HEK293 (cell line): Measurements from ENCODE around the gene MYOT.

Experiments used
- CTCF ChIP-seq: fragments of 450-650 bp; formaldehyde crosslinking; IDR thresholded peaks from 2 replicates; pipeline ENCODE4 v1.5.1; 2016; ENCODE audit warnings: missing biosample characterization, missing genetic modification characterization
- EGR2 ChIP-seq: fragments of 450-650 bp; formaldehyde crosslinking; IDR thresholded peaks from 2 replicates; pipeline ENCODE4 v1.5.1; 2016; ENCODE audit warnings: low read depth, missing biosample characterization, missing genetic modification characterization
- FEZF1 ChIP-seq: fragments of 450-650 bp; formaldehyde crosslinking; IDR thresholded peaks from 2 replicates; pipeline ENCODE4 v1.5.1; 2016; ENCODE audit warnings: missing biosample characterization, missing genetic modification characterization
- GFI1B ChIP-seq: fragments of 450-650 bp; formaldehyde crosslinking; IDR thresholded peaks from 2 replicates; pipeline ENCODE4 v1.5.1; 2016; ENCODE audit warnings: missing biosample characterization, missing genetic modification characterization
- GLIS2 ChIP-seq: fragments of 450-650 bp; formaldehyde crosslinking; IDR thresholded peaks from 2 replicates; pipeline ENCODE4 v1.5.1; 2016; ENCODE audit warnings: missing biosample characterization, missing genetic modification characterization
- HOXD13 ChIP-seq: sonication (generic); formaldehyde crosslinking; IDR thresholded peaks from 2 replicates; pipeline ENCODE4 v1.8.0; 2022; ENCODE audit warnings: missing genetic modification reagents, borderline replicate concordance
- IKZF3 ChIP-seq: fragments of 450-650 bp; IDR thresholded peaks from 2 replicates; pipeline ENCODE4 v1.5.0; 2018; ENCODE audit warnings: missing biosample characterization, mild to moderate bottlenecking, missing genetic modification characterization, moderate library complexity
- KLF10 ChIP-seq: fragments of 450-650 bp; IDR thresholded peaks from 2 replicates; pipeline ENCODE4 v1.5.1; 2018; ENCODE audit warnings: missing biosample characterization, mild to moderate bottlenecking, missing genetic modification characterization
- KLF17 ChIP-seq: fragments of 450-650 bp; formaldehyde crosslinking; IDR thresholded peaks from 2 replicates; pipeline ENCODE4 v1.5.1; 2016; ENCODE audit warnings: missing biosample characterization, missing genetic modification characterization
- MZF1 ChIP-seq: fragments of 450-650 bp; formaldehyde crosslinking; IDR thresholded peaks from 2 replicates; pipeline ENCODE4 v1.5.1; 2017; ENCODE audit warnings: missing biosample characterization, missing genetic modification characterization, borderline replicate concordance
- PBX3 ChIP-seq: sonication (generic); formaldehyde crosslinking; IDR thresholded peaks from 2 replicates; pipeline ENCODE4 v1.8.1; 2022; ENCODE audit warnings: mild to moderate bottlenecking, moderate library complexity, missing genetic modification reagents
- WT1 ChIP-seq: fragments of 450-650 bp; formaldehyde crosslinking; IDR thresholded peaks from 2 replicates; pipeline ENCODE4 v1.5.1; 2016; ENCODE audit warnings: missing biosample characterization, missing genetic modification characterization
- ZBTB11 ChIP-seq: fragments of 450-650 bp; formaldehyde crosslinking; conservative IDR thresholded peaks from 2 replicates; pipeline ENCODE4 v1.5.1; 2016; ENCODE audit warnings: low read depth, missing biosample characterization, missing genetic modification characterization
- ZFHX2 ChIP-seq: fragments of 450-650 bp; formaldehyde crosslinking; conservative IDR thresholded peaks from 2 replicates; pipeline ENCODE4 v1.5.1; 2016; ENCODE audit warnings: missing biosample characterization, missing genetic modification characterization
- ZNF266 ChIP-seq: fragments of 450-650 bp; formaldehyde crosslinking; IDR thresholded peaks from 2 replicates; pipeline ENCODE4 v1.5.1; 2016; ENCODE audit warnings: missing biosample characterization, missing genetic modification characterization, low read depth
- ZNF366 ChIP-seq: fragments of 450-650 bp; formaldehyde crosslinking; conservative IDR thresholded peaks from 2 replicates; pipeline ENCODE4 v1.5.1; 2016; ENCODE audit warnings: missing biosample characterization, missing genetic modification characterization
- ZNF398 ChIP-seq: fragments of 450-650 bp; formaldehyde crosslinking; IDR thresholded peaks from 2 replicates; pipeline ENCODE4 v1.5.1; 2017; ENCODE audit warnings: missing biosample characterization, missing genetic modification characterization
- ZNF530 ChIP-seq: fragments of 450-650 bp; formaldehyde crosslinking; IDR thresholded peaks from 2 replicates; pipeline ENCODE4 v1.5.1; 2016; ENCODE audit warnings: low read depth, missing biosample characterization, missing genetic modification characterization
- ZNF548 ChIP-seq: fragments of 450-650 bp; formaldehyde crosslinking; IDR thresholded peaks from 2 replicates; pipeline ENCODE4 v1.5.1; 2016; ENCODE audit warnings: missing biosample characterization, missing genetic modification characterization
- ZNF561 ChIP-seq: fragments of 450-650 bp; IDR thresholded peaks from 2 replicates; pipeline ENCODE4 v1.5.1; 2018; ENCODE audit warnings: missing biosample characterization, missing genetic modification characterization, borderline replicate concordance
- ZNF571 ChIP-seq: fragments of 450-650 bp; formaldehyde crosslinking; IDR thresholded peaks from 2 replicates; pipeline ENCODE4 v1.5.0; 2017; ENCODE audit warnings: missing biosample characterization, missing genetic modification characterization
- ZNF596 ChIP-seq: fragments of 450-650 bp; IDR thresholded peaks from 2 replicates; pipeline ENCODE4 v1.5.0; 2018; ENCODE audit warnings: missing biosample characterization, mild to moderate bottlenecking, missing genetic modification characterization, moderate library complexity
- ZNF660 ChIP-seq: fragments of 450-650 bp; IDR thresholded peaks from 2 replicates; pipeline ENCODE4 v1.5.1; 2018; ENCODE audit warnings: missing biosample characterization, mild to moderate bottlenecking, missing genetic modification characterization
- ZNF664 ChIP-seq: fragments of 450-650 bp; formaldehyde crosslinking; IDR thresholded peaks from 2 replicates; pipeline ENCODE4 v1.5.1; 2016; ENCODE audit warnings: missing biosample characterization, missing genetic modification characterization
- ZNF76 ChIP-seq: fragments of 450-650 bp; formaldehyde crosslinking; IDR thresholded peaks from 2 replicates; pipeline ENCODE4; 2016; ENCODE audit warnings: low read depth, missing biosample characterization, missing genetic modification characterization, borderline replicate concordance
- ZNF785 ChIP-seq: fragments of 450-650 bp; formaldehyde crosslinking; IDR thresholded peaks from 2 replicates; pipeline ENCODE4 v1.5.1; 2016; ENCODE audit warnings: missing biosample characterization, missing genetic modification characterization
- ZSCAN5A ChIP-seq: fragments of 450-650 bp; formaldehyde crosslinking; IDR thresholded peaks from 2 replicates; pipeline ENCODE4 v1.5.1; 2016; ENCODE audit warnings: missing biosample characterization, missing genetic modification characterization
- ZXDB ChIP-seq: fragments of 450-650 bp; formaldehyde crosslinking; IDR thresholded peaks from 2 replicates; pipeline ENCODE4 v1.5.1; 2016; ENCODE audit warnings: missing biosample characterization, missing genetic modification characterization

The MYOT gene

GRCh38 chr5:137888863-137889759, 21.5 kb downstream of the MYOT start, which contains the start of gene PKD2L2 (continued):
- TF ChIP-seq KLF17: peak; percentile 60; the same call in 1 of the 2 replicates
- TF ChIP-seq ZXDB (tag by site-specific recombination): peak; percentile 82
- TF ChIP-seq ZBTB11: 0 out of 2 replicates have a peak, but pooled peaks have one; percentile 20
- TF ChIP-seq ZNF664: no peak
- peak; percentile 7 for TF ChIP-seq ZNF596 (tag by site-specific recombination)
- peak; percentile 36; the same call in 1 of the 2 replicates for TF ChIP-seq ZFHX2 (tag by site-specific recombination)
- no peak for TF ChIP-seq ZNF548 (tag by site-specific recombination)
- TF ChIP-seq EGR2 (tag by site-specific recombination): peak; percentile 31; the same call in 1 of the 2 replicates
- no peak for TF ChIP-seq ZNF530
- TF ChIP-seq HOXD13: no peak
- peak; percentile 46; the same call in 1 of the 2 replicates for TF ChIP-seq CTCF (tag by site-specific recombination)
- no peak for TF ChIP-seq ZNF785 (tag by site-specific recombination)
- TF ChIP-seq MZF1: peak; percentile 76
- TF ChIP-seq PBX3 (CRISPR knock-in tag): peak; percentile 72; the same call in 1 of the 2 replicates
- no peak for TF ChIP-seq ZNF366 (tag by site-specific recombination)
- no peak; the same call in 1 of the 2 replicates for TF ChIP-seq KLF10
- peak; percentile 73; the same call in 1 of the 2 replicates for TF ChIP-seq GLIS2 (tag by site-specific recombination)
- no peak for TF ChIP-seq ZNF571 (tag by site-specific recombination)
- 0 out of 2 replicates have a peak, but pooled peaks have one; percentile 23 for TF ChIP-seq GFI1B (tag by site-specific recombination)
- TF ChIP-seq ZSCAN5A (tag by site-specific recombination): peak; percentile 76; the same call in 1 of the 2 replicates
- TF ChIP-seq ZNF76: no peak
- no peak for TF ChIP-seq FEZF1 (tag by site-specific recombination)
- peak; percentile 42 for TF ChIP-seq ZNF398 (tag by site-specific recombination)
- no peak for TF ChIP-seq IKZF3 (tag by site-specific recombination)
- TF ChIP-seq ZNF660 (tag by site-specific recombination): peak; percentile 80; the same call in 1 of the 2 replicates
- TF ChIP-seq ZNF561 (tag by site-specific recombination): peak; percentile 97
- 0 out of 2 replicates have a peak, but pooled peaks have one; percentile 55 for TF ChIP-seq ZNF266 (tag by site-specific recombination)
- no peak for TF ChIP-seq WT1 (tag by site-specific recombination)
